Measurements from ENCODE around the gene EEFSEC. TPM values are rescaled to one million over a fixed set of nuclear protein-coding genes. Genes with fewer than 3 reads are reported as not detected.

The EEFSEC gene
- total RNA-seq, 1 experiment from 2014 or later, result 9.6 TPM

GRCh38 chr3:128380719-128381118 is 227.4 kb downstream of the EEFSEC start:
- Histone ChIP-seq H3F3A (ENCODE audit: low read length, unreplicated experiment) (no peaks in the 10 kb centered on the region), H3K27me3 (ENCODE audit: low read length) (no peaks in the 10 kb centered on the region), H3K4me3 (ENCODE audit: low read length) (no peak overlapping the region), H3K9me3 (ENCODE audit: low read length) (no peaks in the 10 kb centered on the region), H3K4me2 (ENCODE audit: low read length) (no peak overlapping the region), H3K79me2 (ENCODE audit: low read length) (no peaks in the 10 kb centered on the region), H4K20me1 (ENCODE audit: low read length) (no peaks in the 10 kb centered on the region), H3K27ac (ENCODE audit: low read length) (no peak overlapping the region), H3K4me1 (ENCODE audit: insufficient read depth, low read length) (peaks cover 43% of the 10 kb centered on the region), H3K9me2 (replicated peaks; ENCODE audit: low read length) (no peaks in the 10 kb centered on the region), H2AFZ (ENCODE audit: low read length) (no peak overlapping the region), H3K36me3 (ENCODE audit: low read depth, low read length) (no peaks in the 10 kb centered on the region), H3K9ac (ENCODE audit: low read length) (no peak overlapping the region)
- ChIA-PET CTCF (no interaction called here), POLR2A (ENCODE audit: unreplicated experiment) (no interaction called here)
- BruUV-seq (replicated peaks), result no TSS peak
- ATAC-seq (no peak), DNase-seq (no peak)
- intact Hi-C loops (cut with micrococcal nuclease), result loop anchor here (10.0 kb wide), 1 partner anchor 206 kb away; no protein-coding TSS in a partner anchor
- TF ChIP-seq EZH2phosphoT487 (IDR thresholded peaks at IDR 0.05; ENCODE audit: borderline replicate concordance, low read length) (no peak), EZH2 (IDR thresholded peaks at IDR 0.05; ENCODE audit: low read length, unreplicated experiment) (no peak)
- TF ChIP-seq, protein P1, sequence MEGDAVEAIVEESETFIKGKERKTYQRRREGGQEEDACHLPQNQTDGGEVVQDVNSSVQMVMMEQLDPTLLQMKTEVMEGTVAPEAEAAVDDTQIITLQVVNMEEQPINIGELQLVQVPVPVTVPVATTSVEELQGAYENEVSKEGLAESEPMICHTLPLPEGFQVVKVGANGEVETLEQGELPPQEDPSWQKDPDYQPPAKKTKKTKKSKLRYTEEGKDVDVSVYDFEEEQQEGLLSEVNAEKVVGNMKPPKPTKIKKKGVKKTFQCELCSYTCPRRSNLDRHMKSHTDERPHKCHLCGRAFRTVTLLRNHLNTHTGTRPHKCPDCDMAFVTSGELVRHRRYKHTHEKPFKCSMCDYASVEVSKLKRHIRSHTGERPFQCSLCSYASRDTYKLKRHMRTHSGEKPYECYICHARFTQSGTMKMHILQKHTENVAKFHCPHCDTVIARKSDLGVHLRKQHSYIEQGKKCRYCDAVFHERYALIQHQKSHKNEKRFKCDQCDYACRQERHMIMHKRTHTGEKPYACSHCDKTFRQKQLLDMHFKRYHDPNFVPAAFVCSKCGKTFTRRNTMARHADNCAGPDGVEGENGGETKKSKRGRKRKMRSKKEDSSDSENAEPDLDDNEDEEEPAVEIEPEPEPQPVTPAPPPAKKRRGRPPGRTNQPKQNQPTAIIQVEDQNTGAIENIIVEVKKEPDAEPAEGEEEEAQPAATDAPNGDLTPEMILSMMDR (conservative IDR thresholded peaks at IDR 0.05; ENCODE audit: low read depth, low read length), result no peak

DNA sequence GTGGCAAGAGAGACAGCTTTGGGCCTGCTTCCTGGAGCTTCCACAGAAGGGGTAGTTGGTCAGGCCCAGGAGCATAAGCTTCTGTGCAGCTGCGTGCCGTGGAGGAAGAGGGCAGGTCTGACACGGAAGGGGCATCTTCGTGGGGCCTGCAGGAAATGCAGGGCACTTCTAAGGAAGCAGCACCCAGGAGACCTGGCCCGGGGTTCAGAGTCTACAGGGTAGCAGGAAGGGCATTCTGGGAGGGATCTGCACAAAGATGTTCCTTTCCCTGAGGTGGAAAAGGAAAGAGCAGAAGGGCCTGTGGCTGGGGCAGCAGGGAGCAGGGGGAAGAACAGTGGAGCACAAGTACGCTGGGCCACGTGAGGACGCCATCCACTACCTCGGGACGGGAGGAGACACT is 228.3 kb downstream of the EEFSEC start:
- no peaks in the 10 kb centered on the region for H3K79me2 ChIP-seq (ENCODE audit: low read length)
- H3K9me2 ChIP-seq (replicated peaks; ENCODE audit: low read length), result no peaks in the 10 kb centered on the region
- BruUV-seq (replicated peaks), result no TSS peak
- H4K20me1 ChIP-seq (ENCODE audit: low read length), result no peaks in the 10 kb centered on the region
- no peak overlapping the region for H2AFZ ChIP-seq (ENCODE audit: low read length)
- no peaks in the 10 kb centered on the region for H3K27me3 ChIP-seq (ENCODE audit: low read length)
- intact Hi-C loops (cut with micrococcal nuclease), result loop anchor here (10.0 kb wide), 1 partner anchor 207 kb away; no protein-coding TSS in a partner anchor
- ATAC-seq (no peak), DNase-seq (no peak)
- no peaks in the 10 kb centered on the region for H3K9me3 ChIP-seq (ENCODE audit: low read length)
- TF ChIP-seq EZH2phosphoT487 (IDR thresholded peaks at IDR 0.05; ENCODE audit: borderline replicate concordance, low read length) (no peak), EZH2 (IDR thresholded peaks at IDR 0.05; ENCODE audit: low read length, unreplicated experiment) (no peak)
- TF ChIP-seq, protein P1 (conservative IDR thresholded peaks at IDR 0.05; ENCODE audit: low read depth, low read length), result no peak
- H3K9ac ChIP-seq (ENCODE audit: low read length), result no peak overlapping the region
- POLR2A ChIA-PET (ENCODE audit: unreplicated experiment), result no interaction called here
- H3K4me3 ChIP-seq (ENCODE audit: low read length), result no peak overlapping the region
- H3K4me2 ChIP-seq (ENCODE audit: low read length), result no peak overlapping the region
- CTCF ChIA-PET, result no interaction called here
- no peaks in the 10 kb centered on the region for H3F3A ChIP-seq (ENCODE audit: low read length, unreplicated experiment)
- peaks cover 46% of the 10 kb centered on the region for H3K4me1 ChIP-seq (ENCODE audit: insufficient read depth, low read length)
- H3K36me3 ChIP-seq (ENCODE audit: low read depth, low read length), result no peaks in the 10 kb centered on the region
- peak overlapping the region; percentile 3; the same call in 1 of the 2 replicates for H3K27ac ChIP-seq (ENCODE audit: low read length)

DNA sequence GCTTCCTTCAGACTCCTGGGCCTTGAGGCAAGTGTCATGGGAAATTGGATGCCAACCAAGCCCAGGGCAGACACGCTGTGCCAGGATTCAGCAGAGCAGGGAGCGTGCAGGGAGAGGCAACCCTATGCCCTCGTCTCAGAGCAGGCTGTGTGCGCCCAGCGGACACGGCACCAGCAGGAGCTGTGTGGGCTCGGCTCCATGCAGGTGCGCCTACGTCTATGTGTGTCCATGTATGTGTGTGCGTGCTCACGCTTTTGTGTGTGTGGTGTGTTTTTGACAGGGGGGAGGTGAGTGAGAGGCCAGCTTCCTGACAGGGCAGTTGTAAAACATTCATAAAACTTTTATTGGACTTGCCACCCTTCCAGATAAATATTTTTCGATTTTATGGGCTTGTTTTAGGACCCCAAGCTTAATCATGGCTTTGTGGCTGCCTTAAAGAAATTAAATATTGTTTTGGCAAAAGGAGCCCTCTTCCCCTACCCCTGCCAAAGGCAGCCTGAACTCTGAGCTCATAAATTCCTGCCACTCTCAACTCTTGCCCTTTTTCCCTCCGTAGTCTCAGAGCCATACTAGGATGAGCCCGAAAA is 229.0 kb downstream of the EEFSEC start:
- no peak overlapping the region for H2AFZ ChIP-seq (ENCODE audit: low read length)
- no peaks in the 10 kb centered on the region for H4K20me1 ChIP-seq (ENCODE audit: low read length)
- ChIA-PET CTCF (no interaction called here), POLR2A (ENCODE audit: unreplicated experiment) (interaction anchor here (0.6 kb wide), 1 partner anchor 246 kb away, joined by 3 read pairs; no protein-coding TSS in a partner anchor)
- no peaks in the 10 kb centered on the region for H3K79me2 ChIP-seq (ENCODE audit: low read length)
- H3K4me3 ChIP-seq (ENCODE audit: low read length), result peak overlapping the region; percentile 22; the same call in 1 of the 2 replicates
- TF ChIP-seq EZH2 (IDR thresholded peaks at IDR 0.05; ENCODE audit: low read length, unreplicated experiment) (no peak), EZH2phosphoT487 (IDR thresholded peaks at IDR 0.05; ENCODE audit: borderline replicate concordance, low read length) (no peak)
- TF ChIP-seq, protein P1 (conservative IDR thresholded peaks at IDR 0.05; ENCODE audit: low read depth, low read length), result no peak
- peak overlapping the region; percentile 75 for H3K4me2 ChIP-seq (ENCODE audit: low read length)
- intact Hi-C loops (cut with micrococcal nuclease), result loop anchor here (10.0 kb wide), 1 partner anchor 208 kb away; no protein-coding TSS in a partner anchor
- H3K9me2 ChIP-seq (replicated peaks; ENCODE audit: low read length), result no peaks in the 10 kb centered on the region
- H3K27me3 ChIP-seq (ENCODE audit: low read length), result no peaks in the 10 kb centered on the region
- ATAC-seq (peak; percentile 46), DNase-seq (peak; percentile 75)
- no peak overlapping the region for H3K9ac ChIP-seq (ENCODE audit: low read length)
- peaks cover 46% of the 10 kb centered on the region for H3K4me1 ChIP-seq (ENCODE audit: insufficient read depth, low read length)
- no peaks in the 10 kb centered on the region for H3K36me3 ChIP-seq (ENCODE audit: low read depth, low read length)
- BruUV-seq (replicated peaks), result no TSS peak
- H3F3A ChIP-seq (ENCODE audit: low read length, unreplicated experiment), result no peaks in the 10 kb centered on the region
- H3K9me3 ChIP-seq (ENCODE audit: low read length), result no peaks in the 10 kb centered on the region
- H3K27ac ChIP-seq (ENCODE audit: low read length), result peak overlapping the region; percentile 51

Measured in PC-3 (cell line).